Activated CD4-positive, alpha-beta T cell treated with anti-CD3 and anti-CD28 coated beads, Interleukin-2, Interleukin-4, amounts not matched to agents 100 ng/mL and 50 ng/mL, durations not matched to agents 16 hours and 8 hours (primary cell): ENCODE results near the gene RAB42.
"Not testable (repeated sequence)": the region's sequence is repeated elsewhere in the genome, so short reads cannot be mapped to it uniquely, and the experiment has no call there.

Experiments
- DNase-seq: peaks from one replicate; pipeline ENCODE4 v3.0.0-alpha.2; 2020; ENCODE audit warnings: low spot score

Gene RAB42

GRCh38 chr1:28591708-28592320, at the start of gene RAB42:
RAB42 (plus strand) TSS chr1:28592265; CDS start chr1:28592512, 247 bp downstream.
- no peak for DNase-seq

- no peak for DNase-seq
Measured at GRCh38 chr1:28545246-28545628, 46.8 kb upstream of the RAB42 start.

- no peak for DNase-seq
Measured at GRCh38 chr1:28548318-28548717, 43.7 kb upstream of the RAB42 start.

- no peak for DNase-seq
Measured at GRCh38 chr1:28551381-28551780, 40.7 kb upstream of the RAB42 start.

- DNase-seq: peak; percentile 98
Measured at GRCh38 chr1:28552758-28553663, 39.1 kb upstream of the RAB42 start, which contains the start of gene TRNAU1AP. TRNAU1AP (plus strand) TSS chr1:28553085; CDS start chr1:28553111, 26 bp downstream.

- no peak for DNase-seq
Measured at GRCh38 chr1:28560886-28561285, 31.2 kb upstream of the RAB42 start.

- DNase-seq: no peak
Measured at GRCh38 chr1:28564310-28564709, 27.8 kb upstream of the RAB42 start.

GRCh38 chr1:28565040-28565439, 27.0 kb upstream of the RAB42 start:
- no peak for DNase-seq

- no peak for DNase-seq
Measured at GRCh38 chr1:28565726-28566125, 26.3 kb upstream of the RAB42 start.

- no peak for DNase-seq
Measured at GRCh38 chr1:28566931-28567330, 25.1 kb upstream of the RAB42 start.

- DNase-seq: no peak
Measured at GRCh38 chr1:28571911-28572310, 20.2 kb upstream of the RAB42 start.

- DNase-seq: not testable (repeated sequence)
Measured at GRCh38 chr1:28572891-28573290, 19.2 kb upstream of the RAB42 start.

GRCh38 chr1:28573564-28573963, 18.5 kb upstream of the RAB42 start:
- no peak for DNase-seq

GRCh38 chr1:28577052-28577678, 14.9 kb upstream of the RAB42 start:
- DNase-seq: peak; percentile 56

- DNase-seq: peak; percentile 58
Measured at GRCh38 chr1:28577738-28578536, 14.1 kb upstream of the RAB42 start.

GRCh38 chr1:28578696-28579218, 13.3 kb upstream of the RAB42 start:
- no peak for DNase-seq

- DNase-seq: no peak
Measured at GRCh38 chr1:28579401-28579800, 12.7 kb upstream of the RAB42 start.

- DNase-seq: peak; percentile 58
Measured at GRCh38 chr1:28580722-28581530, 11.1 kb upstream of the RAB42 start.

- DNase-seq: peak; percentile 96
Measured at GRCh38 chr1:28581531-28582247, 10.4 kb upstream of the RAB42 start.

- no peak for DNase-seq
Measured at GRCh38 chr1:28582248-28582615, 9.8 kb upstream of the RAB42 start.
